Spinal cord (tissue), 10 donors: ENCODE data around the gene SH3RF3. TPM values are rescaled to one million over a fixed set of nuclear protein-coding genes. Genes with fewer than 3 reads are reported as not detected.

Experiments
- DNase-seq, 6 donors: peaks; one replicate each; pipeline versions ENCODE4 v3.0.0 to v3.0.0-alpha.2; 2013 to 2015; ENCODE audit warnings: low spot score in 6 of 6, low read depth in 4 of 6
- H3K27ac ChIP-seq: one replicate; pipeline ENCODE4 v1.5.1; 2013; ENCODE audit warnings: low read depth, low read length, control low read depth
- H3K27me3 ChIP-seq: one replicate; pipeline ENCODE4 v1.6.1; 2013; ENCODE audit warnings: low read length; ENCODE audit not compliant: control insufficient read depth, insufficient read depth
- H3K36me3 ChIP-seq: one replicate; pipeline ENCODE4 v1.6.1; 2013; ENCODE audit warnings: low read length; ENCODE audit not compliant: control insufficient read depth, insufficient read depth
- H3K4me1 ChIP-seq: one replicate; pipeline ENCODE4 v1.6.1; 2013; ENCODE audit warnings: low read length; ENCODE audit not compliant: control insufficient read depth, insufficient read depth
- H3K4me3 ChIP-seq: one replicate; pipeline ENCODE4 v1.5.1; 2013; ENCODE audit warnings: low read depth, low read length, control low read depth
- H3K9me3 ChIP-seq: one replicate; pipeline ENCODE4 v1.6.1; 2013; ENCODE audit warnings: low read length; ENCODE audit not compliant: control insufficient read depth, insufficient read depth
- WGBS: methylation state at CpG from one replicate; pipeline ENCODE4 v1.1.5; 2013; ENCODE audit warnings: missing lambda C conversion rate; ENCODE audit not compliant: insufficient coverage; 5-methylcytosine and 5-hydroxymethylcytosine counted together
- polyA plus RNA-seq, 2 donors: library from polyadenylated mRNA; unstranded; fragments of 120-200 nt; gene quantifications; one replicate each; pipeline ENCODE4 v1.2.1, GENCODE V29; 2013; ENCODE audit not compliant: insufficient read length in 2 of 2
- total RNA-seq, 2 donors: library from RNA; depleted of rRNA in 1 of 2; stranded (reverse); fragments of 120-200 nt in 1 of 2; fragments of >200 nt in 1 of 2; gene quantifications; one replicate each; pipeline versions ENCODE4 v1.2.3 to v1.2.4, GENCODE V29; 2013 to 2014
- donor health status: healthy.

The SH3RF3 gene
- total and polyA plus RNA-seq, 4 donors, result 4.8 to 11.8 (median 7.8) TPM

GRCh38 chr2:109448946-109449788 is 320.2 kb downstream of the SH3RF3 start:
- DNase-seq, result peak in 2 of 6 donors; percentile 61 to 68
- peaks cover 2% of the 10 kb centered on the region for H3K27me3 ChIP-seq
- WGBS, result 74% methylated on average over 18 of the region's 20 CpGs
- no peak overlapping the region for H3K4me3 ChIP-seq
- peaks cover 10% of the 10 kb centered on the region for H3K36me3 ChIP-seq
- H3K9me3 ChIP-seq, result peaks cover 3% of the 10 kb centered on the region
- no peak overlapping the region for H3K27ac ChIP-seq
- peaks cover 43% of the 10 kb centered on the region for H3K4me1 ChIP-seq

GRCh38 chr2:109450574-109451273 is 321.7 kb downstream of the SH3RF3 start:
- Histone ChIP-seq H3K27ac (no peak overlapping the region), H3K9me3 (no peaks in the 10 kb centered on the region), H3K4me3 (no peak overlapping the region), H3K36me3 (peaks cover 12% of the 10 kb centered on the region), H3K4me1 (peaks cover 43% of the 10 kb centered on the region), H3K27me3 (no peaks in the 10 kb centered on the region)
- DNase-seq, result peak in 1 of 6 donors; percentile 44
- 61% methylated on average over 10 of the region's 12 CpGs for WGBS

- DNase-seq, result no peak
- WGBS, result 86% methylated on average over 2 of the region's 6 CpGs
- Histone ChIP-seq H3K4me1 (peaks cover 34% of the 10 kb centered on the region), H3K27me3 (no peaks in the 10 kb centered on the region), H3K36me3 (peaks cover 16% of the 10 kb centered on the region), H3K9me3 (no peaks in the 10 kb centered on the region), H3K27ac (no peak overlapping the region), H3K4me3 (no peak overlapping the region)
Measured at GRCh38 chr2:109451671-109452070, 322.7 kb downstream of the SH3RF3 start.

GRCh38 chr2:109452318-109453305 is 323.6 kb downstream of the SH3RF3 start:
- no peak overlapping the region for H3K27ac ChIP-seq
- H3K9me3 ChIP-seq, result no peaks in the 10 kb centered on the region
- DNase-seq, result peak in 1 of 6 donors; percentile 20
- no peak overlapping the region for H3K4me3 ChIP-seq
- peaks cover 26% of the 10 kb centered on the region for H3K4me1 ChIP-seq
- H3K36me3 ChIP-seq, result peaks cover 16% of the 10 kb centered on the region
- WGBS, result 91% methylated on average over 16 of the region's 17 CpGs
- no peaks in the 10 kb centered on the region for H3K27me3 ChIP-seq

- DNase-seq, result no peak
- Histone ChIP-seq H3K27ac (no peak overlapping the region), H3K36me3 (peaks cover 16% of the 10 kb centered on the region), H3K27me3 (no peaks in the 10 kb centered on the region), H3K4me3 (no peak overlapping the region), H3K9me3 (no peaks in the 10 kb centered on the region), H3K4me1 (peaks cover 19% of the 10 kb centered on the region)
- 97% methylated on average over 13 of the region's 15 CpGs for WGBS
Measured at GRCh38 chr2:109453371-109453995, 324.5 kb downstream of the SH3RF3 start.

- no peak for DNase-seq
- Histone ChIP-seq H3K27ac (no peak overlapping the region), H3K27me3 (no peaks in the 10 kb centered on the region), H3K9me3 (no peaks in the 10 kb centered on the region), H3K4me1 (peaks cover 11% of the 10 kb centered on the region), H3K4me3 (no peak overlapping the region), H3K36me3 (peaks cover 13% of the 10 kb centered on the region)
- WGBS, result 95% methylated on average over 6 of the region's 6 CpGs
Measured at GRCh38 chr2:109454304-109454703, 325.3 kb downstream of the SH3RF3 start.

GRCh38 chr2:109454765-109455394 is 325.9 kb downstream of the SH3RF3 start:
- H3K27ac ChIP-seq, result no peak overlapping the region
- no peak overlapping the region for H3K4me3 ChIP-seq
- no peaks in the 10 kb centered on the region for H3K27me3 ChIP-seq
- peaks cover 12% of the 10 kb centered on the region for H3K36me3 ChIP-seq
- no peak for DNase-seq
- no peaks in the 10 kb centered on the region for H3K9me3 ChIP-seq
- 96% methylated on average over 3 of the region's 7 CpGs for WGBS
- peaks cover 8% of the 10 kb centered on the region for H3K4me1 ChIP-seq

GRCh38 chr2:109455731-109456691 is 327.0 kb downstream of the SH3RF3 start:
- H3K4me1 ChIP-seq, result peaks cover 2% of the 10 kb centered on the region
- H3K9me3 ChIP-seq, result no peaks in the 10 kb centered on the region
- H3K27ac ChIP-seq, result no peak overlapping the region
- H3K27me3 ChIP-seq, result no peaks in the 10 kb centered on the region
- no peak for DNase-seq
- 86% methylated on average over 21 of the region's 21 CpGs for WGBS
- H3K4me3 ChIP-seq, result no peak overlapping the region
- H3K36me3 ChIP-seq, result peaks cover 9% of the 10 kb centered on the region
